ENCODE data around the gene BCLAF1.

Gene BCLAF1

GRCh38 chr6:136244061-136244616 is 45.5 kb downstream of the BCLAF1 start:
- TF ChIP-seq, protein P1, sequence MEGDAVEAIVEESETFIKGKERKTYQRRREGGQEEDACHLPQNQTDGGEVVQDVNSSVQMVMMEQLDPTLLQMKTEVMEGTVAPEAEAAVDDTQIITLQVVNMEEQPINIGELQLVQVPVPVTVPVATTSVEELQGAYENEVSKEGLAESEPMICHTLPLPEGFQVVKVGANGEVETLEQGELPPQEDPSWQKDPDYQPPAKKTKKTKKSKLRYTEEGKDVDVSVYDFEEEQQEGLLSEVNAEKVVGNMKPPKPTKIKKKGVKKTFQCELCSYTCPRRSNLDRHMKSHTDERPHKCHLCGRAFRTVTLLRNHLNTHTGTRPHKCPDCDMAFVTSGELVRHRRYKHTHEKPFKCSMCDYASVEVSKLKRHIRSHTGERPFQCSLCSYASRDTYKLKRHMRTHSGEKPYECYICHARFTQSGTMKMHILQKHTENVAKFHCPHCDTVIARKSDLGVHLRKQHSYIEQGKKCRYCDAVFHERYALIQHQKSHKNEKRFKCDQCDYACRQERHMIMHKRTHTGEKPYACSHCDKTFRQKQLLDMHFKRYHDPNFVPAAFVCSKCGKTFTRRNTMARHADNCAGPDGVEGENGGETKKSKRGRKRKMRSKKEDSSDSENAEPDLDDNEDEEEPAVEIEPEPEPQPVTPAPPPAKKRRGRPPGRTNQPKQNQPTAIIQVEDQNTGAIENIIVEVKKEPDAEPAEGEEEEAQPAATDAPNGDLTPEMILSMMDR (IDR thresholded peaks at IDR 0.05), result no peak

- TF ChIP-seq, protein P1 (IDR thresholded peaks at IDR 0.05), result no peak
Observed at GRCh38 chr6:136236466-136237293, 53.0 kb downstream of the BCLAF1 start.

DNA sequence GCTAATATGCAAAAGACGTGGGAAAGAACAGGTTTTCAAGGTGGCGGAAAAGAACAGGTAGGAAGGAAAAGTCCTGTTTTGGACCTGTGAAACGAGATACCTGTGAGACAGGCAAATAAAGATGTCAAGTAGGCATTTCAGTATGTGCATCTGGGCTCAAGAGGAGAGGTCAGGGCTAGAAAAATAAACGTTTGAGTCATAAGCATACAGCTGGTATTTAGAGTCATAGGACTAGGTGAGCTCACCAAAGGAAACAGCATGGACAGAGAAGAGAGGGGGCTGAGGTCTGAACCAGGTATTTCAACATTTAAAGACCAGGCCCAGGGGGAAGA is 54.4 kb downstream of the BCLAF1 start:
- TF ChIP-seq, protein P1 (IDR thresholded peaks at IDR 0.05), result no peak

DNA sequence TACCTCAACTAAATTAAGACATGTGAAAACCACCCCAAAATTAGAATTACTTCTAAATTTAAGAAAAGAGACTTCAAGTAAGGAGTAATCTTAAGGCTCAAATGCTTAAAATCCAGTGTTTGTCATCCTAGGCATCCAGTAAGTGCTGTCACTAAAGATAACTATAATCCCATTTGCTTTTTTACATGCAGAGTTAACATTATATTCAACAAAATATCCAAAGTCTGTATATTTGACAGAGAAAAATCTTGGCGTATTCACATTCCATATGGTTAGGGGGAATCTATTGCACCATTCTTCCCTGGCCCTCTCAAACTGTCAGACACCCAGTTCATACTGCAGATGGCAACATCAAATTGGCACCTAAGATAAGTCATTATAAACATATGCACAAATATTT is 56.9 kb downstream of the BCLAF1 start:
- TF ChIP-seq, protein P1 (IDR thresholded peaks at IDR 0.05), result no peak

DNA sequence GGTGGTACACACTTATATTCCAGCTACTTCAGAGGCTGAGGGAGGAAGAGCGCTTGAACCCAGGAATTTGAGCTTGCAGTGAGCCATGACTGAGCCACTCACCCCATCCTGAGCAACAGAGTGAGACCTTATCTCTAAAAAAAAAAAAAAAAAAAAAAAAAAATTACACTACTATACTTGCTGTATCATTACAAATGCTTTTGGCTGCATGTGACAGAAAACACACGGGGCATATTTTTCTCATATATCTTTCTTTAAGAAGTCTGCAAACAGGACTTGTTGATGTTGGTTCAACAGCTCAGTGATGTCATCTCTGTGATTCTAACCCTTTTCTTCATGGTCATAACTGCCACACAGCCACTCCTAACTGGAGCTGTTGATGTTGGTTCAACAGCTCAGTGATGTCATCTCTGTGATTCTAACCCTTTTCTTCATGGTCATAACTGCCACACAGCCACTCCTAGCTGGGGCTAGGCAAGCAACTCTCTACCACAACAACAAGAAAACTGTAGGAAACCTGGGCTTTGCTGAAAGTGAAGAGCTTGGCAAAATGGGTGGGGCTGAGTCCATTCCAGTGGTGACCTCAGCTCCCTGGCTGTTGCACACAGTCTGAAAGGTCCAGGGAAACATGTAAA is 59.3 kb downstream of the BCLAF1 start:
- TF ChIP-seq, protein P1 (IDR thresholded peaks at IDR 0.05), result no peak

- TF ChIP-seq, protein P1 (IDR thresholded peaks at IDR 0.05), result no peak
Observed at GRCh38 chr6:136228814-136229213, 60.8 kb downstream of the BCLAF1 start.

- TF ChIP-seq, protein P1 (IDR thresholded peaks at IDR 0.05), result no peak
Observed at GRCh38 chr6:136226674-136227377, 62.8 kb downstream of the BCLAF1 start.

Measured in LNCAP (cell line).